Neural progenitor cell (in vitro differentiated cells): Measurements from ENCODE around the gene NRGN. TPM values are rescaled to one million over a fixed set of nuclear protein-coding genes. Genes with fewer than 3 reads are reported as not detected.
"Not testable (repeated sequence)": the region's sequence is repeated elsewhere in the genome, so short reads cannot be mapped to it uniquely, and the experiment has no call there.

Source experiments
- DNase-seq: peaks from one replicate; pipeline ENCODE4 v3.0.0-alpha.2; 2016; ENCODE audit warnings: low spot score
- H2AFZ ChIP-seq: fragments of 200-600 bp; sonication (generic); replicated peaks from 2 replicates; pipeline ENCODE4 v1.6.1; 2016; ENCODE audit warnings: antibody characterized with exemption
- H3F3A ChIP-seq: fragments of 200-600 bp; sonication (generic); 2 replicates; pipeline ENCODE4 v1.6.1; 2016; ENCODE audit warnings: antibody characterized with exemption, low read depth
- H3K27ac ChIP-seq: fragments of 200-600 bp; sonication (generic); 2 replicates; pipeline ENCODE4 v1.5.1; 2016; ENCODE audit warnings: mild to moderate bottlenecking
- H3K27me3 ChIP-seq: fragments of 200-600 bp; sonication (generic); 2 replicates; pipeline ENCODE4 v1.6.1; 2016; ENCODE audit warnings: mild to moderate bottlenecking, moderate library complexity
- H3K36me3 ChIP-seq: fragments of 200-600 bp; sonication (generic); 2 replicates; pipeline ENCODE4 v1.5.1; 2016
- H3K4me1 ChIP-seq: fragments of 200-600 bp; sonication (generic); 2 replicates; pipeline ENCODE4 v1.6.1; 2016; ENCODE audit warnings: mixed run types
- H3K4me2 ChIP-seq: fragments of 200-600 bp; sonication (generic); 2 replicates; pipeline ENCODE4 v1.6.1; 2016
- H3K4me3 ChIP-seq: fragments of 200-600 bp; sonication (generic); 2 replicates; pipeline ENCODE4 v1.5.1; 2016
- H3K79me2 ChIP-seq: fragments of 200-600 bp; sonication (generic); 2 replicates; pipeline ENCODE4 v1.6.1; 2016; ENCODE audit warnings: low read depth
- H3K9ac ChIP-seq: fragments of 200-600 bp; sonication (generic); 2 replicates; pipeline ENCODE4 v1.6.1; 2016
- H3K9me3 ChIP-seq: fragments of 200-600 bp; sonication (generic); 2 replicates; pipeline ENCODE4 v1.5.1; 2016; ENCODE audit warnings: low read depth
- H4K20me1 ChIP-seq: fragments of 200-600 bp; sonication (generic); 2 replicates; pipeline ENCODE4 v1.6.1; 2016; ENCODE audit warnings: low read depth
- H3K27ac Mint-ChIP-seq: 3 replicates; pipeline ENCODE4 v1.8.0; 2021; ENCODE audit warnings: mixed read lengths
- H3K27me3 Mint-ChIP-seq: 2 replicates; pipeline ENCODE4 v1.8.0; 2022; ENCODE audit warnings: low read depth, mild to moderate bottlenecking, inconsistent platforms, moderate library complexity, mixed read lengths; ENCODE audit not compliant: insufficient read depth
- H3K36me3 Mint-ChIP-seq: 3 replicates; pipeline ENCODE4 v1.8.0; 2021; ENCODE audit warnings: mixed read lengths
- H3K4me1 Mint-ChIP-seq: 3 replicates; pipeline ENCODE4 v1.8.0; 2021; ENCODE audit warnings: mixed read lengths
- H3K4me3 Mint-ChIP-seq: 3 replicates; pipeline ENCODE4 v1.8.0; 2021; ENCODE audit warnings: mild to moderate bottlenecking, moderate library complexity, mixed read lengths
- H3K9me3 Mint-ChIP-seq: 3 replicates; pipeline ENCODE4 v1.8.0; 2020; ENCODE audit warnings: mixed read lengths
- EZH2 ChIP-seq: fragments of 200-600 bp; sonication (generic); IDR thresholded peaks from 2 replicates; pipeline ENCODE4 v1.6.1; 2017; ENCODE audit warnings: antibody characterized with exemption, mild to moderate bottlenecking, moderate library complexity
- EZH2phosphoT487 ChIP-seq: fragments of 200-600 bp; sonication (generic); IDR thresholded peaks from 2 replicates; pipeline ENCODE4 v1.6.1; 2017; ENCODE audit warnings: antibody characterized with exemption
- total RNA-seq: library from RNA; depleted of rRNA; stranded (reverse); fragments of >200 nt; gene quantifications from 2 replicates; pipeline ENCODE4 v1.2.3, GENCODE V29; 2015; ENCODE audit warnings: low replicate concordance
- TF ChIP-seq, protein P1 (sequence below): fragments of 200-600 bp; sonication (generic); IDR thresholded peaks from 2 replicates; pipeline ENCODE4 v1.5.1; 2017; ENCODE audit warnings: antibody characterized with exemption, mild to moderate bottlenecking

NRGN gene
- total RNA-seq, 1 donor from 2014 or later, result 0.39 TPM

DNA sequence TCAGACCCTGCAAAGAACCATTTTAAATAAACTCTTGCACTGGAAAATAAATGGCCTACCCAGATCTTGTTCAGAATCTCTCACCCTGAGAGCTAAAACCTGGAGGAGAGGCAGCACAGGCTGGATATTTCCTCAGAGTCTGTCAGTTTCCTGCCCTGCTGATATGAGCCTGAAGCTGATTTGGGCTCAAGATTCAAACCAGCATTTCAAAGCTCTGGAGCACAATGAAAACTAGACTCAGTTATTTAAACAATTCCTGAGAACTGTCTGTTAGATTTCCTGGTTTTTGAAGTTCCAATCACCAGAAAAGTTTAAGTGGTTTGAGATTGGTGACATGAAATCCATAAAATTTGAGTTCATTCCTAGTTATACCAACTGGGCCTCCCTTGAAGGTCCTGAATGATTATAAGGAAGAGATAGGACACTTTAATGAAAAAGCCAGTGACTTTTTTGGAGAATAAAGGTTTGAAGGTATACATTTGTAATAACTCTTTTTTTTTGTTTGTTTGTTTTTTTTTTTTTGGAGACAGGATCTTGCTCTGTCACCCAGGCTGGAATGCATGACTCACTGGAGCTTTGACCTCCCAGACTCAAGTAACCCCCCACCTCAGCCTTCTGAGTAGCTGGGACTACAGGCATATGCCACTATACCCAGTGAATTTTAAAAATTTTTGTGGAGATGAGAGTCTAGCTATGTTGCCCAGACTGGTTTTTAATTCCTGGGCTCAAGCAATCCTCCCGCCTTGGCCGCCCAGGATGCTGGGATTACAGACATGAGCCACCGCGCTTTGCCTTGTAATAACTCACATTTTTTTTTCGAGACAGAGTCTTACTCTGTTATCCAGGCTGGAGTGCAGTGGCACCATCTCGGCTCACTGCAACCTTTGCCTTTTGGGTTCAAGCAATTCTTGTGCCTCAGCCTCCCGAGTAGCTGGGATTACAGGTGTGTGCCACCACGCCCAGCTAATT is 30.3 kb downstream of the NRGN start:
- Mint-ChIP-seq H3K4me3 (no peak overlapping the region), H3K27me3 (peaks cover 6% of the 10 kb centered on the region), H3K27ac (no peak overlapping the region), H3K9me3 (no peaks in the 10 kb centered on the region), H3K4me1 (no peaks in the 10 kb centered on the region), H3K36me3 (peaks cover 27% of the 10 kb centered on the region)
- no peaks in the 10 kb centered on the region for H3K9me3 ChIP-seq
- H3K9ac ChIP-seq, result no peak overlapping the region
- TF ChIP-seq, protein P1, sequence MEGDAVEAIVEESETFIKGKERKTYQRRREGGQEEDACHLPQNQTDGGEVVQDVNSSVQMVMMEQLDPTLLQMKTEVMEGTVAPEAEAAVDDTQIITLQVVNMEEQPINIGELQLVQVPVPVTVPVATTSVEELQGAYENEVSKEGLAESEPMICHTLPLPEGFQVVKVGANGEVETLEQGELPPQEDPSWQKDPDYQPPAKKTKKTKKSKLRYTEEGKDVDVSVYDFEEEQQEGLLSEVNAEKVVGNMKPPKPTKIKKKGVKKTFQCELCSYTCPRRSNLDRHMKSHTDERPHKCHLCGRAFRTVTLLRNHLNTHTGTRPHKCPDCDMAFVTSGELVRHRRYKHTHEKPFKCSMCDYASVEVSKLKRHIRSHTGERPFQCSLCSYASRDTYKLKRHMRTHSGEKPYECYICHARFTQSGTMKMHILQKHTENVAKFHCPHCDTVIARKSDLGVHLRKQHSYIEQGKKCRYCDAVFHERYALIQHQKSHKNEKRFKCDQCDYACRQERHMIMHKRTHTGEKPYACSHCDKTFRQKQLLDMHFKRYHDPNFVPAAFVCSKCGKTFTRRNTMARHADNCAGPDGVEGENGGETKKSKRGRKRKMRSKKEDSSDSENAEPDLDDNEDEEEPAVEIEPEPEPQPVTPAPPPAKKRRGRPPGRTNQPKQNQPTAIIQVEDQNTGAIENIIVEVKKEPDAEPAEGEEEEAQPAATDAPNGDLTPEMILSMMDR, result no peak
- TF ChIP-seq EZH2phosphoT487 (no peak), EZH2 (no peak)
- DNase-seq, result no peak
- H3K36me3 ChIP-seq, result peaks cover 22% of the 10 kb centered on the region
- no peaks in the 10 kb centered on the region for H3K27me3 ChIP-seq
- no peak overlapping the region for H2AFZ ChIP-seq
- H4K20me1 ChIP-seq, result peaks cover 15% of the 10 kb centered on the region
- peaks cover 12% of the 10 kb centered on the region for H3K79me2 ChIP-seq
- no peaks in the 10 kb centered on the region for H3F3A ChIP-seq
- H3K4me2 ChIP-seq, result no peak overlapping the region
- H3K4me3 ChIP-seq, result no peak overlapping the region
- H3K27ac ChIP-seq, result no peak overlapping the region
- no peaks in the 10 kb centered on the region for H3K4me1 ChIP-seq

DNA sequence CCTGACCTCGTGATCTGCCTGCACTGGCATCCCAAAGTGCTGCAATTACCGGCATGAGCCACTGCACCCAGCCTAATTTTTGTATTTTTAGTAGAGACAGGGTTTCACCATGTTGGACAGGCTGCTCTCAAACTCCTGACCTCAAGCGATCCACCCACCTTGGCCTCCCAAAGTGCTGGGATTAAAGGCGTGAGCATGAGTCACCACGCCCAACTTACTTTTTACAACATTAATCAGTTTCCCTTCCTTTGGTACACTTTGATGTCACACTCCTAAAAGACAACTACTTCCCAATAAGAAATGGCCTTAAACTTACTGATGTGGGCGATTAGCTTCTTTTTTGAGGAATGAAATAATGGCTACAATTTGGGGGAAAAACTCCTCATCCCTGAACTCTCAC is 31.2 kb downstream of the NRGN start:
- H3K4me1 Mint-ChIP-seq, H3K27me3 ChIP-seq, H2AFZ ChIP-seq, H3K9me3 ChIP-seq, H3K4me1 ChIP-seq, H3K4me2 ChIP-seq, H3K9ac ChIP-seq, H3K27ac ChIP-seq, H3K27me3 Mint-ChIP-seq, H3F3A ChIP-seq, H3K9me3 Mint-ChIP-seq, H3K27ac Mint-ChIP-seq, H3K4me3 Mint-ChIP-seq, DNase-seq, H3K4me3 ChIP-seq: not testable (repeated sequence)
- peaks cover 18% of the 10 kb centered on the region for H4K20me1 ChIP-seq
- H3K36me3 Mint-ChIP-seq, result peaks cover 26% of the 10 kb centered on the region
- H3K36me3 ChIP-seq, result peaks cover 22% of the 10 kb centered on the region
- H3K79me2 ChIP-seq, result peaks cover 21% of the 10 kb centered on the region

DNA sequence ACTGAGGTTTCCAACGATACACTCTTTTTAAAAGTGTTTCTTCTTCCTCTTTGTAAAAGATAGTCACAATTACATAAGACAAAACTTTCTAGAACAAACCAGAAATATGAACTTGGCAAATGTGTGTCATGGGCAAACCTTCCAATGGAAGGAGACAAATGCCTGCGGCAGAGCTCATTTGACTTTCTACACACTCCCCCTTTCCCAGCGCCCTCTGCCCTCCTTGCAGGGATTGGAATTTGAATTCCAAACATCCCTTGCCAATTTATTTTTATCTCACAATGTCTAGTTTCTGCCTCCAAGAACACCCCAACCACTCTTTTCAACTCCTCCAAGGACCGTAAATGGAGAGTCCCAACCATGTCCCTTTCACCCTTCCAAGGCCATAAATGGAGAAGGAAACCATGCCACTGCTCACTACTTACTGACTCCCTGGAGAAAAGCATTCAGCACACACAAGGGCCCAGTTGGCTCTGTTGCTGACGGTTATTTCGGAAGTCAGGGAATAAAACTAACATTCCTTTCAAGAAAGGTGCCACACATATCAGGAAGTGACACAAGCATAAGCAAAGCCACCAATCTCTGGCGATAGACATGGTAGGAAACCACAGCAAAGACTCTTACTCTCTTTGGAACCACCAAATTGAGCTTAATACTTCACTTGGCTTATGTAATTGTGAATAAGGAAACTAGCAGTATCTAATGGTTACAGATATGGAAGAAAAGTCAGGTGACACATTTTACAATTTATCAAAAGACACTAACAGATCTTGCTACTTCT is 37.3 kb downstream of the NRGN start:
- Histone ChIP-seq H3K9me3 (no peaks in the 10 kb centered on the region), H3K79me2 (peaks cover 66% of the 10 kb centered on the region), H3K4me3 (no peak overlapping the region), H3K9ac (no peak overlapping the region), H4K20me1 (peaks cover 40% of the 10 kb centered on the region), H3K4me1 (peaks cover 9% of the 10 kb centered on the region), H3K27me3 (no peaks in the 10 kb centered on the region), H3K27ac (no peak overlapping the region), H2AFZ (no peak overlapping the region), H3K36me3 (peaks cover 11% of the 10 kb centered on the region), H3F3A (peaks cover 9% of the 10 kb centered on the region), H3K4me2 (no peak overlapping the region)
- TF ChIP-seq, protein P1, result no peak
- TF ChIP-seq EZH2, result no peak
- no peak for TF ChIP-seq EZH2phosphoT487
- Mint-ChIP-seq H3K27me3 (peaks cover 3% of the 10 kb centered on the region), H3K9me3 (no peaks in the 10 kb centered on the region), H3K36me3 (peaks cover 30% of the 10 kb centered on the region), H3K4me1 (no peaks in the 10 kb centered on the region), H3K4me3 (no peak overlapping the region), H3K27ac (no peak overlapping the region)
- DNase-seq, result no peak
